Measurements from ENCODE around the gene ENTPD7.

The ENTPD7 gene

DNA sequence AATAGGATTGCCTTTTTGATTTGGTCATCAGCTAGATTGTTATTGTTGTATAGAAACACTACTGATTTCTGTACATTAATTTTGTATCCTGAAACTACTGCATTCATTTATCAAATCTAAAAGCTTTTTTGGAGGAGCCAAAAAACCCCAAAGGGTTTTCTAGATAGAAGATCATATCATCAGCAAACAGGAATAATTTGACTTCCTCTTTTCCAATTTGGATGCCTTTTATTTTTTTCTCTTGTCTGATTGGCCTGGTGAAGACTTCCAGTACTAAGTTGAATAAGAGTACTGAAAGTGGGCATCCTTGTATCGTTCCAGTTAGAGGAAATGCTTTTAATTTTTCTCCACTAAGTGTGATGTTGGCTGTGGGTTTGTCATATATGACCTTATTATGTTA, 10.6 kb upstream of the ENTPD7 start:
- no peak overlapping the region for H3K4me3 ChIP-seq (ENCODE audit: low read length)
- no peak for DNase-seq (ENCODE audit: low read depth)
- TF ChIP-seq, protein P1, sequence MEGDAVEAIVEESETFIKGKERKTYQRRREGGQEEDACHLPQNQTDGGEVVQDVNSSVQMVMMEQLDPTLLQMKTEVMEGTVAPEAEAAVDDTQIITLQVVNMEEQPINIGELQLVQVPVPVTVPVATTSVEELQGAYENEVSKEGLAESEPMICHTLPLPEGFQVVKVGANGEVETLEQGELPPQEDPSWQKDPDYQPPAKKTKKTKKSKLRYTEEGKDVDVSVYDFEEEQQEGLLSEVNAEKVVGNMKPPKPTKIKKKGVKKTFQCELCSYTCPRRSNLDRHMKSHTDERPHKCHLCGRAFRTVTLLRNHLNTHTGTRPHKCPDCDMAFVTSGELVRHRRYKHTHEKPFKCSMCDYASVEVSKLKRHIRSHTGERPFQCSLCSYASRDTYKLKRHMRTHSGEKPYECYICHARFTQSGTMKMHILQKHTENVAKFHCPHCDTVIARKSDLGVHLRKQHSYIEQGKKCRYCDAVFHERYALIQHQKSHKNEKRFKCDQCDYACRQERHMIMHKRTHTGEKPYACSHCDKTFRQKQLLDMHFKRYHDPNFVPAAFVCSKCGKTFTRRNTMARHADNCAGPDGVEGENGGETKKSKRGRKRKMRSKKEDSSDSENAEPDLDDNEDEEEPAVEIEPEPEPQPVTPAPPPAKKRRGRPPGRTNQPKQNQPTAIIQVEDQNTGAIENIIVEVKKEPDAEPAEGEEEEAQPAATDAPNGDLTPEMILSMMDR (conservative IDR thresholded peaks at IDR 0.05; ENCODE audit: low read length), result no peak

GRCh38 chr10:99652800-99653390, 6.4 kb upstream of the ENTPD7 start:
- TF ChIP-seq, protein P1 (conservative IDR thresholded peaks at IDR 0.05; ENCODE audit: low read length), result no peak
- no peak for DNase-seq (ENCODE audit: low read depth)
- no peak overlapping the region for H3K4me3 ChIP-seq (ENCODE audit: low read length)

DNA sequence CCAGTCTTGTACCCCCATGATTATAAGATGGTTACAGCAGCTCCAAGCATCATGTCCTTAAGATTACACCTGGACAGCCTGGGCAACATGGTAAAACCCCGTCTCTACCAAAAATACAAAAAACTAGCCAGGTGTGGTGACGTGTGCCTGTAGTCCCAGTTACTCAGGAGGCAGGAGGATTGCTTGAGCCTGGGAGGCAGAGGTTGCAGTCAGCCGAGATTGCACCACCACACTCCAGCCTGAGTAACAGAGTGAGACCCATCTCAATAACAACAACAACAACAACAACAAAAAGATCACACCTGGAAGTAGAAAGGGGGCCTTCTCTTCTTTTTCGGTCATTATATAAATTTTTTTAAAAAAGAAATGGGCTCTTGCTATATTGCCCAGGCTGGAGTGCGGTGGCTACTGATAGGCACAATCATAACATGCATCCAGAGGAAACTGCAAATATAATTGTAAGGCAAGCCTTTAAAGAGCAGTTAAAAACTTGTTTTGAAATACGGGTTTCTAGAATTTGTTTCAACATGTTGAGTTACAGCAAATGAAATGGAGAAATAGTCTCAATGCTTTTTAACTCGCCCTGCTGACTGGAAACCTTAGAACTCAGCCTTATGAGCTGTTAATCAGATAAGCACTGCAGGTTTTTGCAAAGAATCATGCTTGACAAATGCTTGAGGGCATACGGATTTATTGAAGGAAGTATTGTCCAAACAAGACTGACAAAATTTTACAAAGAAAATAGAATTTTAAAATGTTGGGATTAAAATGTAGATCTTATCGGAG, 4.7 kb upstream of the ENTPD7 start:
- no peak overlapping the region for H3K4me3 ChIP-seq (ENCODE audit: low read length)
- no peak for DNase-seq (ENCODE audit: low read depth)
- TF ChIP-seq, protein P1 (conservative IDR thresholded peaks at IDR 0.05; ENCODE audit: low read length), result no peak

GRCh38 chr10:99656199-99657064, 2.9 kb upstream of the ENTPD7 start:
- no peak overlapping the region for H3K4me3 ChIP-seq (ENCODE audit: low read length)
- DNase-seq (ENCODE audit: low read depth), result no peak
- TF ChIP-seq, protein P1 (conservative IDR thresholded peaks at IDR 0.05; ENCODE audit: low read length), result no peak

- peak overlapping the region; percentile 91 for H3K4me3 ChIP-seq (ENCODE audit: low read length)
- TF ChIP-seq, protein P1 (conservative IDR thresholded peaks at IDR 0.05; ENCODE audit: low read length), result no peak
- peak; percentile 32 for DNase-seq (ENCODE audit: low read depth)
These were observed 683 bp upstream of the ENTPD7 start for GRCh38 chr10:99658622-99659030.

GRCh38 chr10:99659868-99660366, 608 bp downstream of the ENTPD7 start:
- no peak for DNase-seq (ENCODE audit: low read depth)
- TF ChIP-seq, protein P1 (conservative IDR thresholded peaks at IDR 0.05; ENCODE audit: low read length), result no peak
- peak overlapping the region; percentile 91 for H3K4me3 ChIP-seq (ENCODE audit: low read length)
